Activated naive CD4-positive, alpha-beta T cell (primary cell): Measurements from ENCODE around the gene CUTA.
"Not testable (repeated sequence)": the region's sequence is repeated elsewhere in the genome, so short reads cannot be mapped to it uniquely, and the experiment has no call there.

Experiments used
- DNase-seq, 4 experiments: peaks; one replicate each; lab custom pipeline; 2025; lab: John Stamatoyannopoulos, UW

The CUTA gene

DNA sequence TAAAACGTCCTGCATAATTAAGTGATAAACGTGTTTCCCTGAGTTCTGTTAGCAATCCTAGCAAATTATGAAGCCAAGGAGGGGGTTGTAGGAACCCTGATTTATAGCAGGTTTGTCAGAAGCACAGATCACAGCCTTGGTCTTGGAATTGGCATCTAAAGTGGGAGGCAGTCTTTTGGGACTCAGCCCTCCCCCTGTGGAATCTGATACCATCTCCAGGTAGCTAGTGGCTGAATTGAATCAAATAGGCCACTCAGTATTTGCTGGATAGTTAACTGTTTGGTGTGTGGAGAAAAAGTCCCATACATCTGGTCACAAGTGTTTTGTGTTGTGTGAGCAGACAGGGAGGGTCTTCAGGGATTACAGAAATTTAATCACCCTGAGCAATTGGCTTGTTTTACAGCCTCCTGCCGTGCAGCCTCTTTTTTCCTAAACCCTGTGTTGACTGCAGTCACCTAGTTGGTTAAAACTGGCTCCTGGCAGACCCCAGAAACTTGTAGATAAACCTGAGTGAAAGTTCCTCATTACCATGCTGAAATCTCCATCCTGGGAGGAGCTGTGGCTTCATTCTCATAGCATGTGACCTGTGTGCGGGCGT lies 45.3 kb downstream of the CUTA start:
- no peak for DNase-seq

DNA sequence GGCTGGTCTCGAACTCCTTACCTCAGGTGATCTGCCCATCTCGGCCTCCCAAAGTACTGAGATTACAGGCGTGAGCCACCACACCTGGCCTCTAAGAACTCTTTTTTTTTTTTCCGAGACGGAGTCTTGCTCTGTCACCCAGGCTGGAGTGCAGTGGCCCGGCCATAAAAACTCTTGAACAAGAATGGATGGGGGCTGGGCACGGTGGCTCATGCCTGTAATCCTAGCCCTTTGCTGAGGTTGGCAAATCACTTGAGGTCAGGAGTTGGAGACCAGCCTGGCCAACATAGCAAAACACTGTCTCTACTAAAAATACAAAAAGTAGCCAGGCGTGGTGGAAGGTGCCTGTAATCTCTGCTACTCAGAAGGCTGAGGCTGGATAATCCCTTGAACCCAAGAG lies 46.0 kb downstream of the CUTA start:
- DNase-seq: not testable (repeated sequence)

DNA sequence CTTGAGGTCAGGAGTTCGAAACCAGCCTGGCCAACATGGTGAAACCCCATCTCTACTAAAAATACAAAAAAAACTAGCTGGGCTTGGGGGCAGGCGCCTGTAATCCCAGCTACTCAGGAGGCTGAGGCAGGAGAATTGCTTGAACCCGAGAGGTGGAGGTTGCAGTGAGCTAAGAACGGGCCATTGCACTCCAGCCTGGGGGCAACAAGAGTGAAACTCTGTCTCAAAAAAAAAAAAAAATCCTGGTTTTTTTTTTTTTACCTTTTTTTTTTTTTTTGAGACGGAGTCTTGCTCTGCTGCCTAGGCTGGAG lies 50.2 kb downstream of the CUTA start:
- DNase-seq: not testable (repeated sequence)

GRCh38 chr6:33367009-33367714 lies 50.7 kb downstream of the CUTA start:
- DNase-seq: no peak
